ENCODE data around the gene LRRC3.

The LRRC3 gene

GRCh38 chr21:44423312-44423821, 31.9 kb upstream of the LRRC3 start:
- no peak for TF ChIP-seq CTCF (IDR thresholded peaks at IDR 0.05)
- Mint-ChIP-seq H3K9me3 (peaks cover 16% of the 10 kb centered on the region), H3K27ac (no peak overlapping the region), H3K4me3 (no peak overlapping the region), H3K36me3 (ENCODE audit: low read depth) (no peaks in the 10 kb centered on the region), H3K4me1 (peaks cover 25% of the 10 kb centered on the region), H3K27me3 (ENCODE audit: low read depth, poor library complexity) (peaks cover 5% of the 10 kb centered on the region)
- no peak for DNase-seq

- H3K9me3 Mint-ChIP-seq, result peaks cover 17% of the 10 kb centered on the region
- peaks cover 5% of the 10 kb centered on the region for H3K27me3 Mint-ChIP-seq (ENCODE audit: low read depth, poor library complexity)
- H3K4me3 Mint-ChIP-seq, result no peak overlapping the region
- TF ChIP-seq CTCF (IDR thresholded peaks at IDR 0.05), result no peak
- no peak overlapping the region for H3K27ac Mint-ChIP-seq
- peaks cover 25% of the 10 kb centered on the region for H3K4me1 Mint-ChIP-seq
- H3K36me3 Mint-ChIP-seq (ENCODE audit: low read depth), result no peaks in the 10 kb centered on the region
- no peak for DNase-seq
Measured at GRCh38 chr21:44423941-44424607, 31.2 kb upstream of the LRRC3 start.

- no peak for DNase-seq
- H3K4me1 Mint-ChIP-seq, result peaks cover 25% of the 10 kb centered on the region
Measured at GRCh38 chr21:44424608-44425306, 30.6 kb upstream of the LRRC3 start.

GRCh38 chr21:44425307-44425894, 29.9 kb upstream of the LRRC3 start:
- H3K27ac Mint-ChIP-seq, result no peak overlapping the region
- H3K4me1 Mint-ChIP-seq, result peaks cover 25% of the 10 kb centered on the region
- H3K9me3 Mint-ChIP-seq, result peaks cover 12% of the 10 kb centered on the region
- no peak for DNase-seq
- no peak for TF ChIP-seq CTCF (IDR thresholded peaks at IDR 0.05)
- no peaks in the 10 kb centered on the region for H3K36me3 Mint-ChIP-seq (ENCODE audit: low read depth)
- peaks cover 5% of the 10 kb centered on the region for H3K27me3 Mint-ChIP-seq (ENCODE audit: low read depth, poor library complexity)
- no peak overlapping the region for H3K4me3 Mint-ChIP-seq

More at GRCh38 chr21:44424608-44425306, 30.6 kb upstream of the LRRC3 start:
- Mint-ChIP-seq H3K27me3 (ENCODE audit: low read depth, poor library complexity) (peaks cover 5% of the 10 kb centered on the region), H3K36me3 (ENCODE audit: low read depth) (no peaks in the 10 kb centered on the region), H3K4me3 (no peak overlapping the region), H3K27ac (no peak overlapping the region), H3K9me3 (peaks cover 13% of the 10 kb centered on the region)
- TF ChIP-seq CTCF (IDR thresholded peaks at IDR 0.05), result no peak

GRCh38 chr21:44425895-44426662, 29.2 kb upstream of the LRRC3 start:
- no peak overlapping the region for H3K4me3 Mint-ChIP-seq
- peaks cover 25% of the 10 kb centered on the region for H3K4me1 Mint-ChIP-seq
- no peak for TF ChIP-seq CTCF (IDR thresholded peaks at IDR 0.05)
- no peak overlapping the region for H3K27ac Mint-ChIP-seq
- H3K9me3 Mint-ChIP-seq, result peaks cover 17% of the 10 kb centered on the region
- peaks cover 5% of the 10 kb centered on the region for H3K27me3 Mint-ChIP-seq (ENCODE audit: low read depth, poor library complexity)
- peaks cover 4% of the 10 kb centered on the region for H3K36me3 Mint-ChIP-seq (ENCODE audit: low read depth)
- no peak for DNase-seq
